ENCODE measurements around the gene UQCC3.

The UQCC3 gene

GRCh38 chr11:62671608-62672389, at the start of gene UQCC3, which contains the start of gene LBHD1:
Gene UQCC3, plus strand, starts transcription at chr11:62671673. Its CDS starts 73 bp downstream, at chr11:62671746.
Gene LBHD1, minus strand, starts transcription at chr11:62672267. Its CDS starts 2,236 bp downstream, at chr11:62670031.
- H3K4me3 ChIP-seq (ENCODE audit: low read length) = peak within 1 kb of the TSS; percentile 98
- H3K9me3 ChIP-seq (ENCODE audit: control insufficient read depth, low read length) = no peaks in the 10 kb centered on the region
- peaks cover 6% of the 10 kb centered on the region for H3K36me3 ChIP-seq (ENCODE audit: control insufficient read depth, insufficient read depth, low read length)
- H3K9ac ChIP-seq (ENCODE audit: low read length) = peak within 1 kb of the TSS; percentile 94
- H3K4me1 ChIP-seq (ENCODE audit: control insufficient read depth, insufficient read depth, low read length) = peaks cover 34% of the 10 kb centered on the region
- no peaks in the 10 kb centered on the region for H3K27me3 ChIP-seq (ENCODE audit: control insufficient read depth, insufficient read depth, low read length)

DNA sequence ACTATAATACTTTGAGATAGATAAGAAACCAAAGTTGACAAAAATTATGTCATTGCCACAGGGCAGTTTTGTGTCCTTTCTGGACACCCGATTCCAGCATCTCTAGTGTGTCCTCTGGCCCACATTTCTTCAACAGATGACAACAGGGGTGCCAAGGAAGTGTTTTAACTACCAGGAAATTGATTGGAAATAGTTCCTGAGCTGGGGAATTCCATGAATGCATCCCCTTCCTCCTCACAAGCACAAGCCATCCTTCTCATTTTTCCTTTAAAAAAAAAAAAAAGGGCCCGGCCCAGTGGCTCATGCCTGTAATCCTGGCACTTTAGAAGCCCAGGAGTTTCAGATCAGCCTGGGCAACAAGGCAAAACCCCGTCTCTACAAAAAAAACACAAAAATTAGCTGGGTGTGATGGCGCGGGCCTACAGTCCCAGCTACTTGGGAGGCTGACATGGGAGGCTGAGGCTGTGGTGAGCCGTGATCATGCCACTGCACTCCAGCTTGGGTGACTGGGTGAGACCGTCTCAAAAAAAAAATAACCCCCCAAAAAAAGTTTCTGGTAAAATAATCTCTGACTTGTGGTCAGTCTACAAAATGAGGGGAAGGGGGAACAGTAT, 48.9 kb upstream of the UQCC3 start:
- Histone ChIP-seq H3K9ac (ENCODE audit: low read length) (peak overlapping the region; percentile 33), H3K4me3 (ENCODE audit: low read length) (no peak overlapping the region), H3K9me3 (ENCODE audit: control insufficient read depth, low read length) (no peaks in the 10 kb centered on the region), H3K36me3 (ENCODE audit: control insufficient read depth, insufficient read depth, low read length) (peaks cover 18% of the 10 kb centered on the region), H3K27me3 (ENCODE audit: control insufficient read depth, insufficient read depth, low read length) (no peaks in the 10 kb centered on the region), H3K4me1 (ENCODE audit: control insufficient read depth, insufficient read depth, low read length) (peaks cover 6% of the 10 kb centered on the region)

GRCh38 chr11:62627713-62628112, 43.8 kb upstream of the UQCC3 start:
- Histone ChIP-seq H3K36me3 (ENCODE audit: control insufficient read depth, insufficient read depth, low read length) (peaks cover 43% of the 10 kb centered on the region), H3K4me1 (ENCODE audit: control insufficient read depth, insufficient read depth, low read length) (peaks cover 3% of the 10 kb centered on the region), H3K4me3 (ENCODE audit: low read length) (no peak overlapping the region), H3K9me3 (ENCODE audit: control insufficient read depth, low read length) (no peaks in the 10 kb centered on the region), H3K9ac (ENCODE audit: low read length) (no peak overlapping the region), H3K27me3 (ENCODE audit: control insufficient read depth, insufficient read depth, low read length) (no peaks in the 10 kb centered on the region)

GRCh38 chr11:62632492-62632891, 39.0 kb upstream of the UQCC3 start:
- no peak overlapping the region for H3K4me3 ChIP-seq (ENCODE audit: low read length)
- no peaks in the 10 kb centered on the region for H3K9me3 ChIP-seq (ENCODE audit: control insufficient read depth, low read length)
- no peak overlapping the region for H3K9ac ChIP-seq (ENCODE audit: low read length)
- H3K36me3 ChIP-seq (ENCODE audit: control insufficient read depth, insufficient read depth, low read length) = peaks cover 44% of the 10 kb centered on the region
- H3K4me1 ChIP-seq (ENCODE audit: control insufficient read depth, insufficient read depth, low read length) = peaks cover 14% of the 10 kb centered on the region
- no peaks in the 10 kb centered on the region for H3K27me3 ChIP-seq (ENCODE audit: control insufficient read depth, insufficient read depth, low read length)

DNA sequence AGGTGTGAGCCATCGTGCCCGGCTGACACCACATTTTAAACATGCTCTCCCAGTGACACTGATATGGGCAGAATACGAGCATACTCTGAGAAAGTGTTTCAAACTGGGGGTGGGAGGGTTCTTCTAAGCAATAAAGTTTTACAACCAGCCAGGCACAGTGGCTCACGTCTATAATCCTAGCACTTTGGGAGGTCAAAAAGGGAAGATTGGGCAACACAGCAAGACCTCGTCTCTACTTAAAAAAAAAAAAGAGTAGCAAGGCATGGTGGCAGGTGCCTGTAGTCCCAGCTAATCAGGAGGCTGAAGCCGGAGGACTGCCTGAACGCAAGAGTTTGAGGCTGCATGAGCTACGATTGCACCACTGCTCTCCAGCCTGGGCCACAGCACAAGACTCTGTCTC, 27.3 kb upstream of the UQCC3 start:
- H3K27me3 ChIP-seq (ENCODE audit: control insufficient read depth, insufficient read depth, low read length) = no peaks in the 10 kb centered on the region
- H3K9me3 ChIP-seq (ENCODE audit: control insufficient read depth, low read length) = no peaks in the 10 kb centered on the region
- no peak overlapping the region for H3K4me3 ChIP-seq (ENCODE audit: low read length)
- H3K4me1 ChIP-seq (ENCODE audit: control insufficient read depth, insufficient read depth, low read length) = peaks cover 13% of the 10 kb centered on the region
- no peak overlapping the region for H3K9ac ChIP-seq (ENCODE audit: low read length)
- peaks cover 14% of the 10 kb centered on the region for H3K36me3 ChIP-seq (ENCODE audit: control insufficient read depth, insufficient read depth, low read length)

DNA sequence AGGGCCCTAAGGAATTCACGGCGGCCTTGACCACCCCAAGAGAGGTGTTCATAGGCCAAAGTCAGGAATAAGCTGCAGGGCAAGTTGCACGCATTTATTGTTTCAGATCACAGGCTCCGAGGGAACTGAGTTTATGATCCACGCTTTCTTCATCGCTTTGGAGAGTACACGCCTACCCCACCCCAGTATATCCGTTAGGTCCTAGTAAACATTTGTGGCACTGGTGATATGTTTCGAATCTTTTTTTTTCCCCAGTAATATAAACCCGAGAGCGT, 25.9 kb upstream of the UQCC3 start:
- Histone ChIP-seq H3K9me3 (ENCODE audit: control insufficient read depth, low read length) (no peaks in the 10 kb centered on the region), H3K9ac (ENCODE audit: low read length) (peak overlapping the region; percentile 69), H3K27me3 (ENCODE audit: control insufficient read depth, insufficient read depth, low read length) (no peaks in the 10 kb centered on the region), H3K36me3 (ENCODE audit: control insufficient read depth, insufficient read depth, low read length) (peaks cover 17% of the 10 kb centered on the region), H3K4me3 (ENCODE audit: low read length) (peak overlapping the region; percentile 60), H3K4me1 (ENCODE audit: control insufficient read depth, insufficient read depth, low read length) (peaks cover 13% of the 10 kb centered on the region)

GRCh38 chr11:62645946-62646824, 25.3 kb upstream of the UQCC3 start, which contains the start of gene GANAB:
Gene GANAB, minus strand, starts transcription at chr11:62646613. Its CDS starts 14 bp downstream, at chr11:62646599.
- Histone ChIP-seq H3K4me1 (ENCODE audit: control insufficient read depth, insufficient read depth, low read length) (peaks cover 13% of the 10 kb centered on the region), H3K9ac (ENCODE audit: low read length) (peak within 1 kb of the TSS; percentile 69), H3K4me3 (ENCODE audit: low read length) (peak within 1 kb of the TSS; percentile 60), H3K36me3 (ENCODE audit: control insufficient read depth, insufficient read depth, low read length) (peaks cover 17% of the 10 kb centered on the region), H3K27me3 (ENCODE audit: control insufficient read depth, insufficient read depth, low read length) (no peaks in the 10 kb centered on the region), H3K9me3 (ENCODE audit: control insufficient read depth, low read length) (no peaks in the 10 kb centered on the region)

GRCh38 chr11:62646825-62647608, 24.5 kb upstream of the UQCC3 start:
- H3K36me3 ChIP-seq (ENCODE audit: control insufficient read depth, insufficient read depth, low read length) = peaks cover 17% of the 10 kb centered on the region
- H3K9me3 ChIP-seq (ENCODE audit: control insufficient read depth, low read length) = no peaks in the 10 kb centered on the region
- peak overlapping the region; percentile 22 for H3K9ac ChIP-seq (ENCODE audit: low read length)
- peaks cover 21% of the 10 kb centered on the region for H3K4me1 ChIP-seq (ENCODE audit: control insufficient read depth, insufficient read depth, low read length)
- no peaks in the 10 kb centered on the region for H3K27me3 ChIP-seq (ENCODE audit: control insufficient read depth, insufficient read depth, low read length)
- H3K4me3 ChIP-seq (ENCODE audit: low read length) = no peak overlapping the region

GRCh38 chr11:62647609-62648005, 23.9 kb upstream of the UQCC3 start:
- Histone ChIP-seq H3K36me3 (ENCODE audit: control insufficient read depth, insufficient read depth, low read length) (peaks cover 17% of the 10 kb centered on the region), H3K27me3 (ENCODE audit: control insufficient read depth, insufficient read depth, low read length) (no peaks in the 10 kb centered on the region), H3K9ac (ENCODE audit: low read length) (no peak overlapping the region), H3K4me1 (ENCODE audit: control insufficient read depth, insufficient read depth, low read length) (peaks cover 25% of the 10 kb centered on the region), H3K4me3 (ENCODE audit: low read length) (no peak overlapping the region), H3K9me3 (ENCODE audit: control insufficient read depth, low read length) (no peaks in the 10 kb centered on the region)

DNA sequence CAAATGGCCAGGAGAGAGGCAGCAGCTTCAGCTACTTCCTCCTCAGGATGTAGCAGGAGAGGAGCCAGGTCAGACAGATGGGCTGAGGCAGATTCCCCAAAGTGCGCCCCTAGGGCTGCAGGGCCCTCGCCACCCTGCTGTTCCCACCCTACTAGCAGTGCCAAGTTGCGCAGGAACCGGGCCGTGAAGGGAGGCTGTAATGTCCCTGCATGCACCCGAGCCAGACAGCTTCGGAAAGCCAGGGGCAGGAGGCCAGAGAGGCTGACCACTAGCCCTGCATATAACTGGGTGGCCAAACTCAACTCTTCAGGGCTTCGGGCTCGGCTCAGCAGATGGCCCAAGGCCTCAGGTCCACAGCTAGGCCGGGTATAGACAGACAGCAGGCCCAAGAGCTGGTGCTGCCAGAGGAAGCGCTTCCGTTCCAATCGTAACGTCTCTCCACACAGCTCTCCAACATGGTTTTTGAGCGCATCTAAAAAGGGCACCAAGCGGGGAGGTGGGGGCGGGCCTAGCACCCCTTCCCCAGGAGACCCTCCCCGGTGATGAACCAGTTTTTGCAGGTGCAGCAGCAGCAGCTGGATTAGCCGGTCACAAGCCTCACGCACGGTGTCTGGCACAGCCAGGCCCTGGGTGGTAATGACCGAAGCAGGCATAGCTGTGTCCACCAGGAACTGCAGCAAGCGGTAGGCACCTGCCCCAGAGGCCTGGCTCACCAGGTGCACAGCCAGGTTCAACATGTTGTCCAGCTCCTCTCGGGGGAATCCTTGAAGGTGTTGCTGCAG, 23.1 kb upstream of the UQCC3 start:
- Histone ChIP-seq H3K27me3 (ENCODE audit: control insufficient read depth, insufficient read depth, low read length) (no peaks in the 10 kb centered on the region), H3K4me3 (ENCODE audit: low read length) (no peak overlapping the region), H3K9me3 (ENCODE audit: control insufficient read depth, low read length) (no peaks in the 10 kb centered on the region), H3K36me3 (ENCODE audit: control insufficient read depth, insufficient read depth, low read length) (peaks cover 17% of the 10 kb centered on the region), H3K4me1 (ENCODE audit: control insufficient read depth, insufficient read depth, low read length) (peaks cover 25% of the 10 kb centered on the region), H3K9ac (ENCODE audit: low read length) (no peak overlapping the region)

DNA sequence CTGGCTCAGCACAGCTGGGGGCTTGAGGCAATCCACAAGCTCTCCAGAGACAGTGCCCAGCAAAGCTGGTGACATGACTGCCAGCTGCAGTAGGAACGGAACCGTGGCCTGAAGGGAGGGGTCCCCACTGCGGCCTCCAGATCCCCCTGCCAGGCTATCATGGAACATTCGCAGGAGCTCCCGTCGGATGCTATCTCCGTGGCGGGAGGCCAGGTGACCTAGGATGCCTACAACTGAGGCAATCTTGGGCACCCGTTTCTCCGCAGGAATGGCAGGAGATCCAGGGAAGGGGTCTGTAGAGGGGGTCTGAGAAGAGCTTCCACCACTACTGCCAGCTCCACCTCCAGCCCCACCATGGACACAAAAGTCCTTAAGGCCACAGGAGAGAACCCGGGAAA, 22.5 kb upstream of the UQCC3 start:
- Histone ChIP-seq H3K4me1 (ENCODE audit: control insufficient read depth, insufficient read depth, low read length) (peaks cover 25% of the 10 kb centered on the region), H3K4me3 (ENCODE audit: low read length) (no peak overlapping the region)

More for the DNA sequence above, 22.5 kb upstream of the UQCC3 start:
- Histone ChIP-seq H3K9me3 (ENCODE audit: control insufficient read depth, low read length) (no peaks in the 10 kb centered on the region), H3K27me3 (ENCODE audit: control insufficient read depth, insufficient read depth, low read length) (no peaks in the 10 kb centered on the region), H3K9ac (ENCODE audit: low read length) (no peak overlapping the region), H3K36me3 (ENCODE audit: control insufficient read depth, insufficient read depth, low read length) (peaks cover 17% of the 10 kb centered on the region)
